ENCODE results near the gene EPB41L2.

EPB41L2 gene

DNA sequence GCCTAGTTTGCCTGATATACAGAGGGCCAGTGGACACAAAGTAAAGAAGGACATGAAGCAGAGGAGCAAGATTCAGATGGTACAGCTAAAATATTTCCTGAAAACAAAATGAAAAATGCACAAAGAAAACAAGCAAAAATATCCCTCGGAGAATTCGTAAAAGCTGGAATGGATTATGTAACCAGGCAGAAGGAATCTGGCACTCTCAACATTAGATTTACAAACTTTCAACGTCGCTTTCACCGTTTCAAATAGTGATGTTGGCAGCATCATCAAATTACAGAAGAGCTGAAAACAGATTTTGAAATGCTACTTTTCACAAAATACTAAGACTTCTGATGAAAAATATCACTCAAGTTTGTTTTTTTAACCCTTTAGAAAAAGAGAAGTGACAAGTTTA, 224.1 kb downstream of the EPB41L2 start:
- H3K27ac ChIP-seq = no peak overlapping the region
- TF ChIP-seq, protein P1, sequence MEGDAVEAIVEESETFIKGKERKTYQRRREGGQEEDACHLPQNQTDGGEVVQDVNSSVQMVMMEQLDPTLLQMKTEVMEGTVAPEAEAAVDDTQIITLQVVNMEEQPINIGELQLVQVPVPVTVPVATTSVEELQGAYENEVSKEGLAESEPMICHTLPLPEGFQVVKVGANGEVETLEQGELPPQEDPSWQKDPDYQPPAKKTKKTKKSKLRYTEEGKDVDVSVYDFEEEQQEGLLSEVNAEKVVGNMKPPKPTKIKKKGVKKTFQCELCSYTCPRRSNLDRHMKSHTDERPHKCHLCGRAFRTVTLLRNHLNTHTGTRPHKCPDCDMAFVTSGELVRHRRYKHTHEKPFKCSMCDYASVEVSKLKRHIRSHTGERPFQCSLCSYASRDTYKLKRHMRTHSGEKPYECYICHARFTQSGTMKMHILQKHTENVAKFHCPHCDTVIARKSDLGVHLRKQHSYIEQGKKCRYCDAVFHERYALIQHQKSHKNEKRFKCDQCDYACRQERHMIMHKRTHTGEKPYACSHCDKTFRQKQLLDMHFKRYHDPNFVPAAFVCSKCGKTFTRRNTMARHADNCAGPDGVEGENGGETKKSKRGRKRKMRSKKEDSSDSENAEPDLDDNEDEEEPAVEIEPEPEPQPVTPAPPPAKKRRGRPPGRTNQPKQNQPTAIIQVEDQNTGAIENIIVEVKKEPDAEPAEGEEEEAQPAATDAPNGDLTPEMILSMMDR (conservative IDR thresholded peaks at IDR 0.05) = no peak

DNA sequence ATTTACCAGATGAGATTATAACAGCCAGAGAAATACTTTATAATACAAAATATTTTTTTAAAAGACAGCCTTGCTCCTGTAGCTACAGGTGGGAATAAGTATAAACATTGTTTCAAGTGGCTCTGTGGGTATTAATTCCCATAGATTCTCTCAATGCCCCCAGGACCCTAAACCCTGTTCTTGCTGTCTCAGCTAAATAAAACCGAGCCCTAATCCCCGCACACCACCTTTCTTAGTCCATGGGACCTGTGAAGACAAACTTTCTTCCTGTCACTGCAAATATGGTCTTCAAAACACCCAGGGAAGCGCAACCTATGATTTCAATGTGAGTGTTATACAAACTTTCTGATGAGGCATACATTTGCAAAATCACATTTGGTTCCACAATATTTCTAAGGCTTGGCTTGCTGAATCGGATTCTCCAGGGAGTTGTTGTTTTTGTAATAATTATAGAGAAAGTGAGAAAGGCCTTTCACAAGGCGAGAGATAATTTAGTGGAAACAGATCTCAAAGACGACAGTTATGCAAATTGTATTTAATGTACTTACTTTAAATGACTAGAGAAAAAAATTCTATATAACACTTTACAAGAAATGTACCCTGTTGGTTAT, 224.7 kb downstream of the EPB41L2 start:
- TF ChIP-seq, protein P1 (conservative IDR thresholded peaks at IDR 0.05) = no peak
- H3K27ac ChIP-seq = no peak overlapping the region

DNA sequence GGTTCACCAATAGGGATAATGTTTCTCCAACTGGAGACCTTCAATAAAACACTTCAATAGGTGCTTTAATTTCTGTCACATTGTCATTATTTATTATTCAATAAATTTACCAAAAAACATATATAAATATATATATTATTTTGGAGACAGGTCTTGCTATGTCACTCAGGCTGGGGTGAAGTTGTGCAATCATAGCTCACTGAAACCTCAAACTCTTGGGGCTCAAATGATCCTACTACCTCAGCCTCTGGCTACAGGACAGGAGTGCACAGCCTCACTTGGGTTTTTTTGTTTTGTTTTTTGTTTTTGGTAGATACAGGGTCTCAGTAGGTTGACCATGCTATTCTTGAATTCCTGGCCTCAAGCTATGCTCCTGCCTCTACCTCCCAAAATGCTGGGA, 226.0 kb downstream of the EPB41L2 start:
- H3K27ac ChIP-seq = no peak overlapping the region
- TF ChIP-seq, protein P1 (conservative IDR thresholded peaks at IDR 0.05) = no peak

DNA sequence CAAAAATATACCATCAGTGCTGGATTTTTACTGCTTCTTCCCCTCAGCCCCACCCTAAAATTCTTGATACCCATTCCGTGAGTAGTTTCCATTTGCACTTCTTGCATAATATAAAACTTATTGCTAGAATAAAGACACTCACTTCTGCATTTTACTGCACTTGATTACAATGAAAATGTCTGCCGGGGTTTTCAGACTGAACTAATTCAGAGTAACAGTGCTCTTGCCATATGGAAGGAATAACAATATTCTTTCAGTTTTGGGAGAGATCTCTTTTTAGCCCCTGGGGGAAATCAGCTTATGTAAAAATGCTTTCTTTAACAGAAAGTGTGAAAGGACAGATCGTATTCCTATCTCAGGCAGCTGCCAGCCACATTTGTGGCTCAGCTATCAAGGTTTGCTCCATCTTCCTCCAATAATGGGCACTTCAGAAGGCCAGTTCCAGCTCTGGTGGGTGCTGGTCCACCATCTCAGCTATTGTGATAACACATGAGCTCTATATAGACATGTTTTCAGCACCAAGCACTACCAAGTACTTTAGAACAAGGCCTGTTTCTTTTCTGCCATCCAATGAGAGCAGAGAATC, 226.9 kb downstream of the EPB41L2 start:
- H3K27ac ChIP-seq = no peak overlapping the region

DNA sequence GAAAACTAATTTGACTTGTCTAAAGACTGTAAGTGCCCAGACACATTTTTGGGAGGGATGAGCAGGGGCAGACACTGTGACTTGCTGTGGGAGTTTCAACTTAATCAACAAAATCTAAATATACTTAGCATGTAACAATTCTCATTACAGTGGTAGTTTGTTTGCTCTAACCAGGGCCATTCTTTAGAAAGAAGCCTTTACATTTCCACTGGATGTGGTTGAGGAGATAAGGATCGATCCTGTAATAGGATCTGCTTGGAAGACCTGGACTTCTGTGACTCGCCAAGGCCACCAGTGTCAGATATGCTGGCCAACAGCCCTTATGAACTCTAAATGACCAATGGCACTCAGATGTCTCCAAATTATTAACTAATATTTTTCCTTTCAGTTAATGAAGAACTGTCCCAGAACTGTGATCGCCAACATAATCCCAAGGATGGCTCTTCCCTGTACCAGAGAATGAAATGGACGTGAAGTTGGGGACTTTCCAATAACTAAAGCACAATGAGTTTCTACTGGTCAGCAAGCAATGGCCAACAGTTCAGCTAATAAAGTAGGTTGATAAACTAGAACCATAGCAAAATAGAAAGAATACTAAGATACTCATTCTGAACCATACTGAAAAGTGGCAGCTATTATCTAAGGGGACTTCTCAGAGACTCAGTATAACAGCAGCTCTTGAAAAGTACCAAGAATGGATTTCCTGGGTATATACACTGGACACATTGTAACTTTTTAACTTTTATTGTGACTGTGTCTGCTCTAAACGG, 228.4 kb downstream of the EPB41L2 start:
- TF ChIP-seq, protein P1 (conservative IDR thresholded peaks at IDR 0.05) = no peak
- H3K27ac ChIP-seq = no peak overlapping the region

More for the DNA sequence above, 226.9 kb downstream of the EPB41L2 start:
- TF ChIP-seq, protein P1 (conservative IDR thresholded peaks at IDR 0.05) = no peak

DNA sequence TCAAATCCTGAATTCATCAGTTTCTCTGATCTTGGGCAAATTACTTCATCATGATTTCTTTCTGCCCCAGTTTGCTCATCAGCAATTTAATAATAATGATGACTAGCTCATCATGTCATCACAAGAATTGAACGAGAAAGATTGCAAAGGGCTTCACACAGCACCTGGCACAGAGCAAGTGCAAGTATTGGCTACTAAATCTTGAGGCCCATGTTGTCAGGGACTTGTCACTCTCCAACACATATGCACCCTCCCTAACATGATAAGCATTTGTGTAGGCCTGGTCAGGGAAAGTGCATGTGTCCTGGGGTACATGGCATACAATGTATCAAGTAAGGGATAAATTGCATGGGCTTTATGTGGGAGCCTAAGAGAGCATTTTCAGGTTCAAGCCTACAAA, 229.5 kb downstream of the EPB41L2 start:
- no peak overlapping the region for H3K27ac ChIP-seq
- TF ChIP-seq, protein P1 (conservative IDR thresholded peaks at IDR 0.05) = no peak

DNA sequence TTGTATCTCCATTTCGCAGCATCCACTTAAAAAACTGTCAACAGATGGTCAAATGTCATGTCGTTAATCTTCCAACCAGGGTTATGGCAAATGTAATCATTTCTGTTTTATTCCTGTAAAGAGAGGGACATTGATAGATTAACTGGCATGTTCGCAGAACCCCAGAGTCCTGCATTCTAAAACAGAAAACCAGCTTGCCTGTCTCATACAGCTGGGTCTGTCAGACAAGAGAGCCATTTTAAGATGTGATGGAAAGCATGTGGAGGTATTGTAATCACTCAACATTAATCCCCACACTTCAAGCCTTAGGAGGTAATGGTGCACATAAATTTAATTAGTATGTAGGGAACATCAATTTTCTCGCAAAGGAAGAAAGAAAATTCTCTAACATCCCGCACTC, 231.4 kb downstream of the EPB41L2 start:
- H3K27ac ChIP-seq = no peak overlapping the region
- TF ChIP-seq, protein P1 (conservative IDR thresholded peaks at IDR 0.05) = no peak

All from VCaP (cell line).